Epithelial cell of proximal tubule (primary cell): ENCODE data around the gene COBL. TPM values are rescaled to one million over a fixed set of nuclear protein-coding genes. Genes with fewer than 3 reads are reported as not detected.
A peak's percentile ranks its signal among the peaks of the same experiment; 100 is the strongest.

Source experiments
- DNase-seq: peaks from one replicate; pipeline ENCODE4 v3.0.0-alpha.2; 2011; ENCODE audit warnings: low read depth
- H3K4me3 ChIP-seq: 2 replicates; pipeline ENCODE4 v1.5.1; 2011; ENCODE audit warnings: low read depth, mild to moderate bottlenecking, low read length
- total RNA-seq: library from RNA; depleted of rRNA; stranded (reverse); fragments of >200 nt; gene quantifications from 2 replicates; pipeline ENCODE4 v1.2.3, GENCODE V29; 2015
- TF ChIP-seq, protein P1 (sequence below): conservative IDR thresholded peaks from 2 replicates; pipeline ENCODE4 v1.5.1; 2012; ENCODE audit warnings: low read depth, mild to moderate bottlenecking, low read length

The COBL gene
- total RNA-seq, 1 donor from 2014 or later = 6.6 TPM

GRCh38 chr7:51175316-51175991 is 141.2 kb downstream of the COBL start:
- no peak for DNase-seq
- H3K4me3 ChIP-seq = no peak overlapping the region
- TF ChIP-seq, protein P1, sequence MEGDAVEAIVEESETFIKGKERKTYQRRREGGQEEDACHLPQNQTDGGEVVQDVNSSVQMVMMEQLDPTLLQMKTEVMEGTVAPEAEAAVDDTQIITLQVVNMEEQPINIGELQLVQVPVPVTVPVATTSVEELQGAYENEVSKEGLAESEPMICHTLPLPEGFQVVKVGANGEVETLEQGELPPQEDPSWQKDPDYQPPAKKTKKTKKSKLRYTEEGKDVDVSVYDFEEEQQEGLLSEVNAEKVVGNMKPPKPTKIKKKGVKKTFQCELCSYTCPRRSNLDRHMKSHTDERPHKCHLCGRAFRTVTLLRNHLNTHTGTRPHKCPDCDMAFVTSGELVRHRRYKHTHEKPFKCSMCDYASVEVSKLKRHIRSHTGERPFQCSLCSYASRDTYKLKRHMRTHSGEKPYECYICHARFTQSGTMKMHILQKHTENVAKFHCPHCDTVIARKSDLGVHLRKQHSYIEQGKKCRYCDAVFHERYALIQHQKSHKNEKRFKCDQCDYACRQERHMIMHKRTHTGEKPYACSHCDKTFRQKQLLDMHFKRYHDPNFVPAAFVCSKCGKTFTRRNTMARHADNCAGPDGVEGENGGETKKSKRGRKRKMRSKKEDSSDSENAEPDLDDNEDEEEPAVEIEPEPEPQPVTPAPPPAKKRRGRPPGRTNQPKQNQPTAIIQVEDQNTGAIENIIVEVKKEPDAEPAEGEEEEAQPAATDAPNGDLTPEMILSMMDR = no peak

GRCh38 chr7:51165337-51165736 is 151.3 kb downstream of the COBL start:
- TF ChIP-seq, protein P1 = no peak
- DNase-seq = no peak
- H3K4me3 ChIP-seq = no peak overlapping the region

DNA sequence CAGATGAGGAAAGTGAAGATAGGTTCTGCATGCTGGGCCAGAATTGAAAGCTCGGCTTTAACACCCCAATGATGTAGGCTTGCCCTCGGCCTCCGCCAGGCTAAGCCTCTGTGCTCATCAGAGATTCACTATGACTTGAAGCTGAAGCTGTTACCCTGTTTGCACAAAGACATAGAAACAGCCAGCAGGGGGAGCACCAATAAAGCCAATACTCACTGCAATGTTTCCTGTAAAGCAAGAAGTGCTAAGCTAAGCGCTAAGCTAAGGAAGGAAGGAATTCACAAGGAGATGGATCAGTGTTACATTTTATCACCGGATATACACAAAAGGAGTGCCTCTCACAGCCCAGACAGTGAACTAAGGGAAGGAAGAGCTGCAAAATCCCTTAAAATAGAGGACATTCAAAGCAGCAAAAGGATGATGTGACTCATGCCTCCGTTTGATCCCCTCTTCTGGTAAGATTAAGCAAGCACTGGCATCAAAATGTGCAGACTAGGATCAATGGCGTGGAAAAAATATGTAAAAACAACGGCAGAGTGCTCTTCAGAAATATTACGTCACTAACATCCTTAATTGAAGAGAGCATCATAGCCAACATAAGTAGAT is 153.8 kb downstream of the COBL start:
- TF ChIP-seq, protein P1 = peak; percentile 95
- DNase-seq = peak; percentile 56
- no peak overlapping the region for H3K4me3 ChIP-seq

GRCh38 chr7:51161937-51162336 is 154.7 kb downstream of the COBL start:
- no peak overlapping the region for H3K4me3 ChIP-seq
- TF ChIP-seq, protein P1 = no peak
- no peak for DNase-seq

DNA sequence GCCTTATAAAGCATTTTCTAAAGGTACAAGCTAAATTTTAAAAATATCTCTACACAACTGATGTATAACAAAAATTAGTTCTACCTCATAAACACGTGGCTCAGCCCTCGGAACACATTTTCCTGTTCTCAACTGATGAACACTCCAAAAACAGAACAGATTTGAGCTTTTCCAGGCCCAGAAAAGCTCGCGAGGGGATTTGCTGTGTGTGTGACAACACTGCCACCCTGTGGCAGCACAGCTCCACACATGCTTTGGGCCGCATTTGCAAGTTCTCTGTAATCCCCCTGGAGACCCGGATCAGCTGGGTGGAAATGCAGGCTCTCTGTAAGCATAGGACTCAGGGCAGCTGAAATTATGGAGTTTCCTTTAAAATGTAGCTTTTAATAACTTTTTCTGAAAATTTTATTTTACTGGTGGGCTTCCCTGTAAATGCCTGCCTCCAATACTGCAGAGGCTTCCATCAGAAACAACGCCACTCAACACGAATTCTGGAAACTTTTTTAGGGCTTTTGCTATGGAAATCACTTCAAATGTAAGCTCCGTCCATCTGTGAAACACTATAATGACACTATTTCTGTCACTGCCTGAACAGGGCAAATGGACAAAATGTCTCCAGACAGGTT is 155.5 kb downstream of the COBL start:
- DNase-seq = no peak
- TF ChIP-seq, protein P1 = peak; percentile 99
- no peak overlapping the region for H3K4me3 ChIP-seq

GRCh38 chr7:51160411-51160810 is 156.2 kb downstream of the COBL start:
- H3K4me3 ChIP-seq = no peak overlapping the region
- DNase-seq = no peak
- TF ChIP-seq, protein P1 = no peak
